ENCODE measurements around the gene ZNF275.

Gene ZNF275

DNA sequence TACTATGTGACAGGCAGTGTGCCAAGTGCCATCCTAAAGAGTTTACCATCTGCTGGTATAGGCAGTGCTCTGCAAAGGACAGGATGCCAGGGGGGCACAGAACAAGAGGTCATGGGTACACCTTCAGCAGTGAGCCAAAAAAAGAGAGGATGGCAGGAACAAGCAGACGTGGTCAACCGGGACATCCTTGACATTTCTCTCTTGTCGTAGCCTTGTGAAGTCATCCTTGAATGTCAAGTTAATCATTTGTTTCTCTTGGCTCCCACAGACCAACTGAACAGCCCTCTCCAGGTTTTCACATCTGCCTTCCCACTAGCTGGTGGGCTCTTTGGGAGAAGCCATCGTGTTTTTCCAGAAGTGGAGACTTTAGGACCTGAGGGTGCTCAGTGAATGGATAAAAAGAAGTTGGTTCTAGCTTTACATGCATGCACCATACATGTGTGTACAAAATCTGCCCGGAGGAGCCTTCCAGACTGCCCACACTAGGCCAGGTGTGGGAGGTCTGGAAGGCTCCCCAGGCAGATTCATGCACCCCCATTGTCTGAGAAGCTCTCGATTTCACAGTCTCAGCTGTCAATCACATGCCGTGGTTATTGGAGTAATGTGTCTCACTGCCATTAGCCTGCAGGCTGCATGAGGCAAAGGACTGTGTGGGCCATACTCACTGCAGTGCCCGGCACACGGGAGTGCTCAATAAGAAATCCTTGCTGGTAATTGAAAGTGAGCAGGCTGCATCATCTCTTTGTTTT lies 28.8 kb upstream of the ZNF275 start:
- H3K4me3 ChIP-seq: no peak overlapping the region
- H3K27ac ChIP-seq: no peak overlapping the region
- no peaks in the 10 kb centered on the region for H3K9me3 ChIP-seq
- H3K4me1 ChIP-seq: peaks cover 12% of the 10 kb centered on the region
- peaks cover 96% of the 10 kb centered on the region for H3K27me3 ChIP-seq
- no peaks in the 10 kb centered on the region for H3K36me3 ChIP-seq
- H4K20me1 ChIP-seq: peaks cover 5% of the 10 kb centered on the region; the same call in 1 of the 2 replicates
- TF ChIP-seq Cebpa-rat (IDR thresholded peaks at IDR 0.05): no peak
- H3K9ac ChIP-seq: no peak overlapping the region
- H3K4me2 ChIP-seq: no peak overlapping the region

- no peaks in the 10 kb centered on the region for H3K36me3 ChIP-seq
- peaks cover 12% of the 10 kb centered on the region for H3K4me1 ChIP-seq
- H3K27ac ChIP-seq: no peak overlapping the region
- H3K4me2 ChIP-seq: no peak overlapping the region
- no peaks in the 10 kb centered on the region for H3K9me3 ChIP-seq
- no peak overlapping the region for H3K4me3 ChIP-seq
- peaks cover 98% of the 10 kb centered on the region for H3K27me3 ChIP-seq
- TF ChIP-seq Cebpa-rat (IDR thresholded peaks at IDR 0.05): no peak
- peaks cover 9% of the 10 kb centered on the region; the same call in 1 of the 2 replicates for H4K20me1 ChIP-seq
- H3K9ac ChIP-seq: no peak overlapping the region
Observed at GRCh38 chrX:153305972-153306371, 28.0 kb upstream of the ZNF275 start.

- no peak for TF ChIP-seq Cebpa-rat (IDR thresholded peaks at IDR 0.05)
- no peak overlapping the region for H3K4me2 ChIP-seq
- H3K4me3 ChIP-seq: no peak overlapping the region
- no peaks in the 10 kb centered on the region for H3K9me3 ChIP-seq
- H4K20me1 ChIP-seq: peaks cover 13% of the 10 kb centered on the region; the same call in 1 of the 2 replicates
- peaks cover 100% of the 10 kb centered on the region for H3K27me3 ChIP-seq
- H3K9ac ChIP-seq: no peak overlapping the region
- no peak overlapping the region for H3K27ac ChIP-seq
- peaks cover 12% of the 10 kb centered on the region for H3K4me1 ChIP-seq
- no peaks in the 10 kb centered on the region for H3K36me3 ChIP-seq
Observed at GRCh38 chrX:153306527-153307115, 27.3 kb upstream of the ZNF275 start.

DNA sequence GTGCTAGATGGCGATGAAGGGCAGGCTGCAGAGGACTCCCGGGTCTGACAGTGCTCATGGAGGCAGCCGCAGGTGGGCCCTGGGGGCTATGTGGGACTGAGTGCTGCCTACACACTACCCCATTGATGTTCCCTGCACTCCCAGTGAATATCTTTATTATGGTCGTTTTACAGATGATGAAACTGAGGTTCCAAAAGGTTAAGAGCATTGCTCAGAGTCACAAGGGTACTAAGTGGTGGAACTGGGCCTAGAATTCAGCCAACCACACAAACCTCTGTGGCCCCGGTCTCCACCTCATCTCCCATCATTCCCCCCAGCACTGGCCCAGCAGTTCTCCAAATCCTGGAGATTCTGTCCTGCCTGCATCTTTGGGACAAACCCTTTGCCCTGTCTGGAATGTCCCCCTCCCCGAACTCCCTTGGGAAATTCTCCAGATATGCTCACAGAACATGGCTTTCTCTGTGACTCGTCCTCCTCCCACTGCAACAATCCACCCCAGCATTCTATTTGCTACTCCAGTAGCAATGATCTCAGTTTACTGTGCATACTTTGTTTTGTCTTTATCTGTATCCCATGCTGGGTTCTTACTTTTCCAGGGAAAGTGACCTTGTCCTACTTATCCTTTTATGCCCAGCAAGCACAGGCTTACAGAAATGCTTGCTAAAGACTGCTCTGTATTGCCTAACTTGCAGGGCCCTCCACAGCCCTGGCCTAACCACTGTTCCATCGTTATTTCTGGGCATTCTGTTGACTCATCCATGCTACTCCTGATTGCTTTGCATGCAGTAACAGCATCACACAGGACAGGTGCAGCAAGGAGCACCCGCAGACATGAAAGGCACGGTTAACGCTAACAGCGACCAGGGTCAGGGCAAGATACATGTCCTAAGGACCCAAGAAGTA lies 26.4 kb upstream of the ZNF275 start:
- TF ChIP-seq Cebpa-rat (IDR thresholded peaks at IDR 0.05): no peak
- no peak overlapping the region for H3K4me3 ChIP-seq
- H3K27ac ChIP-seq: no peak overlapping the region
- no peaks in the 10 kb centered on the region for H3K9me3 ChIP-seq
- no peaks in the 10 kb centered on the region for H3K36me3 ChIP-seq
- peaks cover 100% of the 10 kb centered on the region for H3K27me3 ChIP-seq
- no peak overlapping the region for H3K9ac ChIP-seq
- no peak overlapping the region for H3K4me2 ChIP-seq
- peaks cover 13% of the 10 kb centered on the region; the same call in 1 of the 2 replicates for H4K20me1 ChIP-seq
- H3K4me1 ChIP-seq: peaks cover 12% of the 10 kb centered on the region

GRCh38 chrX:153310901-153311300 lies 23.1 kb upstream of the ZNF275 start:
- Histone ChIP-seq H3K36me3 (no peaks in the 10 kb centered on the region), H3K9ac (no peak overlapping the region), H3K27ac (no peak overlapping the region), H3K27me3 (peaks cover 71% of the 10 kb centered on the region), H3K9me3 (no peaks in the 10 kb centered on the region), H3K4me2 (no peak overlapping the region), H3K4me1 (no peaks in the 10 kb centered on the region), H3K4me3 (no peak overlapping the region), H4K20me1 (peaks cover 13% of the 10 kb centered on the region; the same call in 1 of the 2 replicates)
- TF ChIP-seq Cebpa-rat (IDR thresholded peaks at IDR 0.05): no peak

DNA sequence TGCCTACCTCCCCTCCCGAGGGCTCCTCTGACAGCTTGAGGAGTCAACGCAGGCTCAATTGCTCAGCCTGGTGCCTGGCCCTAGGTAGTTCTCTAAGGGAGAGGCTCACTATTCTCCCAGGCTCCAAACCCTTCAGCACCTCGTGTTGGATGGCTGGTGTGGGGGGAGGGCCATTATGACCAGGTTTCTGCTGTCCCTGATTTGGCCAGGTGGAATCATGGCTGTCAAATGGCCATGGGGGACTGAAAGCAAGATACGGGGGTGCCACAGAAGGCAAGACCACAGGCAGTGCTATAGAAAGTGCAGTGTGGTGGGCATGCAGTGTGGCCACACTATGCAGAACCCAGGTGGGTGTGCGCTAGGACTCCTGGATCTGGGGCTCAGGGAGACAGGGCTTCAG lies 21.9 kb upstream of the ZNF275 start:
- Histone ChIP-seq H3K4me3 (no peak overlapping the region), H3K36me3 (no peaks in the 10 kb centered on the region), H3K4me2 (no peak overlapping the region), H3K9me3 (no peaks in the 10 kb centered on the region), H4K20me1 (peaks cover 13% of the 10 kb centered on the region; the same call in 1 of the 2 replicates), H3K27ac (no peak overlapping the region), H3K27me3 (peaks cover 60% of the 10 kb centered on the region), H3K9ac (no peak overlapping the region), H3K4me1 (no peaks in the 10 kb centered on the region)
- no peak for TF ChIP-seq Cebpa-rat (IDR thresholded peaks at IDR 0.05)

DNA sequence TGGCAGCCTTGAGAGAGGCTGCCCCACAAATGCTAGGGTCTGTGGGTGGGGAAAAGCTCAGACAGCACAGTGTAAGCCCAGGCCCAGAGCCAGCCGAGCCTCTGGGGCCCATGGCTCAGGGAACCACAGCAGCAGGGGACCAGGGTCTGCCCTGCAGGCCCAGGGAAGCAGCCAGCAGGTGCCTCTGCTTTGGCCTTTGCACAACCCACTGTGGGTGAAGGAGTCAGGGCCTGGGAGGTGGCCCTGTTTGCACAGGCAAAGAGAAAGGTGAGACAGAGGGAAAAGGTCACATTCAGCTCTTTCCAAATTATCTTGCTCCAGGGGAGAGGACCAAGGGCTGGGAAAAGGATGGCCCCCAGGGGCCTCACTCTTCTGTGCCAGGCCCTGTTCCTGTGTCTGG lies 21.1 kb upstream of the ZNF275 start:
- Histone ChIP-seq H3K4me1 (peaks cover 4% of the 10 kb centered on the region; the same call in 1 of the 2 replicates), H3K36me3 (no peaks in the 10 kb centered on the region), H4K20me1 (peaks cover 13% of the 10 kb centered on the region; the same call in 1 of the 2 replicates), H3K4me3 (no peak overlapping the region), H3K27ac (no peak overlapping the region), H3K9ac (no peak overlapping the region), H3K9me3 (no peaks in the 10 kb centered on the region), H3K4me2 (no peak overlapping the region), H3K27me3 (peaks cover 52% of the 10 kb centered on the region)
- TF ChIP-seq Cebpa-rat (IDR thresholded peaks at IDR 0.05): no peak

GRCh38 chrX:153317306-153317705 lies 16.6 kb upstream of the ZNF275 start:
- H3K4me1 ChIP-seq: peaks cover 21% of the 10 kb centered on the region
- peak overlapping the region; percentile 24; the same call in 1 of the 2 replicates for H3K4me2 ChIP-seq
- peaks cover 18% of the 10 kb centered on the region; the same call in 1 of the 2 replicates for H4K20me1 ChIP-seq
- no peak overlapping the region for H3K4me3 ChIP-seq
- H3K9ac ChIP-seq: no peak overlapping the region
- H3K27ac ChIP-seq: no peak overlapping the region
- no peak for TF ChIP-seq Cebpa-rat (IDR thresholded peaks at IDR 0.05)
- no peaks in the 10 kb centered on the region for H3K9me3 ChIP-seq
- no peaks in the 10 kb centered on the region for H3K36me3 ChIP-seq
- peaks cover 10% of the 10 kb centered on the region; the same call in 1 of the 2 replicates for H3K27me3 ChIP-seq

GRCh38 chrX:153317996-153318722 lies 15.8 kb upstream of the ZNF275 start:
- no peak for TF ChIP-seq Cebpa-rat (IDR thresholded peaks at IDR 0.05)
- Histone ChIP-seq H4K20me1 (peaks cover 18% of the 10 kb centered on the region; the same call in 1 of the 2 replicates), H3K4me1 (peaks cover 21% of the 10 kb centered on the region), H3K27me3 (0 out of 2 replicates have a peak, but pooled peaks cover 3% of the 10 kb centered on the region), H3K9me3 (no peaks in the 10 kb centered on the region), H3K36me3 (no peaks in the 10 kb centered on the region), H3K4me2 (peak overlapping the region; percentile 12; the same call in 1 of the 2 replicates), H3K9ac (no peak overlapping the region), H3K4me3 (no peak overlapping the region), H3K27ac (no peak overlapping the region)

All from BLaER1 (cell line).